Sigmoid colon (tissue), 7 donors: ENCODE measurements around the gene GNL1. TPM values are rescaled to one million over a fixed set of nuclear protein-coding genes. Genes with fewer than 3 reads are reported as not detected.

Source experiments
- DNase-seq: peaks from one replicate; pipeline ENCODE4 v3.0.0-alpha.2; 2019
- H3K27ac ChIP-seq, 4 donors: fragments of 200-600 bp; sonication (generic); one replicate each; pipeline ENCODE4 v1.5.1; 2016 to 2019; ENCODE audit warnings: mild to moderate bottlenecking in 1 of 4
- H3K27me3 ChIP-seq, 3 donors: fragments of 200-600 bp; sonication (generic); one replicate each; pipeline ENCODE4 v1.5.1; 2019; ENCODE audit warnings: mild to moderate bottlenecking in 1 of 3
- H3K36me3 ChIP-seq, 4 donors: fragments of 200-600 bp; sonication (generic); one replicate each; pipeline ENCODE4 v1.5.1; 2016 to 2019
- H3K4me1 ChIP-seq, 4 donors: fragments of 200-600 bp; sonication (generic); one replicate each; pipeline ENCODE4 v1.5.1; 2017 to 2019
- H3K4me3 ChIP-seq, 4 donors: fragments of 200-600 bp; sonication (generic); one replicate each; pipeline ENCODE4 v1.5.1; 2017 to 2019; ENCODE audit warnings: mild to moderate bottlenecking in 2 of 4, moderate library complexity in 1 of 4
- H3K9me3 ChIP-seq, 4 donors: fragments of 200-600 bp in 3 of 4; sonication (generic) in 3 of 4; one replicate each; pipeline versions ENCODE4 v1.5.1 to v1.6.1; 2013 to 2019
- CTCF ChIP-seq, 4 experiments: fragments of 450-650 bp in 3 of 4; fragments of 200-600 bp in 1 of 4; IDR thresholded peaks; one replicate each; pipeline ENCODE4 v1.5.1; 2016 to 2019; ENCODE audit warnings: antibody characterized with exemption in 4 of 4, mild to moderate bottlenecking in 3 of 4, moderate library complexity in 2 of 4
- EP300 ChIP-seq, 4 donors: sonication (generic); formaldehyde crosslinking; IDR thresholded peaks; one replicate each; pipeline ENCODE4 v1.6.1; 2017; ENCODE audit warnings: antibody characterized with exemption in 4 of 4
- POLR2A ChIP-seq, 2 donors: fragments of 450-650 bp; IDR thresholded peaks; one replicate each; pipeline ENCODE4 v1.6.1; 2016; ENCODE audit warnings: antibody characterized with exemption in 2 of 2, mild to moderate bottlenecking in 2 of 2, moderate library complexity in 2 of 2
- POLR2AphosphoS5 ChIP-seq, 4 donors: sonication (generic); formaldehyde crosslinking; IDR thresholded peaks; one replicate each; pipeline ENCODE4 v1.6.1; 2017; ENCODE audit warnings: antibody characterized with exemption in 4 of 4
- WGBS, 2 donors: extraction: QIAGEN DNeasy Blood & Tissue Kit; methylation state at CpG; one replicate each; pipeline ENCODE4 v1.1.7; 2013; 5-methylcytosine and 5-hydroxymethylcytosine counted together
- intact Hi-C: fragments of 100-400 bp; cut with DNase I; formaldehyde crosslinking; loops from one replicate; pipeline ENCODE4 v1.15.1; 2023
- polyA plus RNA-seq, 3 donors: library from polyadenylated mRNA; stranded (reverse); fragments of 200-250 nt; gene quantifications; one replicate each; pipeline ENCODE4 v1.2.3, GENCODE V29; 2013
- total RNA-seq, 4 donors: library from RNA; depleted of rRNA; stranded (reverse); fragments of >200 nt; gene quantifications; one replicate each; pipeline ENCODE4 v1.1.0, GENCODE V29; 2016
- donor health status: healthy with polysubstance abuse.
- donor health status: Bipolar disorder and iron deficiency.
- donor health status: healthy.

The GNL1 gene
- total and polyA plus RNA-seq, 7 donors: 27.7 to 50.6 (median 35.7) TPM

- Histone ChIP-seq H3K4me1 (no peaks in the 10 kb centered on the region), H3K36me3 (peaks cover 48 to 52% (median 50%) of the 10 kb centered on the region in 4 donors), H3K27ac (no peak overlapping the region), H3K27me3 (no peaks in the 10 kb centered on the region), H3K4me3 (no peak overlapping the region), H3K9me3 (no peaks in the 10 kb centered on the region)
- no peak for DNase-seq
- TF ChIP-seq CTCF (IDR thresholded peaks at IDR 0.05) (no peak), POLR2A (IDR thresholded peaks at IDR 0.05) (no peak), POLR2AphosphoS5 (IDR thresholded peaks at IDR 0.05) (peak in 2 of 4 donors; percentile 11 to 15), EP300 (IDR thresholded peaks at IDR 0.05) (no peak)
- intact Hi-C loops: no loop called here
- WGBS, 2 donors: 78 to 83% methylated on average over 10 of the region's 10 CpGs
Observed at GRCh38 chr6:30600451-30600961, 44.2 kb upstream of the GNL1 start.

- DNase-seq: no peak
- TF ChIP-seq CTCF (IDR thresholded peaks at IDR 0.05) (no peak), EP300 (IDR thresholded peaks at IDR 0.05) (no peak), POLR2AphosphoS5 (IDR thresholded peaks at IDR 0.05) (peak in 2 of 4 donors; percentile 2 to 4), POLR2A (IDR thresholded peaks at IDR 0.05) (no peak)
- H3K4me1 ChIP-seq: no peaks in the 10 kb centered on the region
- H3K4me3 ChIP-seq: no peak overlapping the region
- peaks cover 41 to 47% (median 44%) of the 10 kb centered on the region in 4 donors for H3K36me3 ChIP-seq
- no peaks in the 10 kb centered on the region for H3K27me3 ChIP-seq
- WGBS, 2 donors: 67 to 89% methylated on average over 13 of the region's 13 CpGs
- H3K9me3 ChIP-seq: no peaks in the 10 kb centered on the region
- intact Hi-C loops: loop anchor here (5.0 kb wide), 1 partner anchor 57 kb away; no protein-coding TSS in a partner anchor
- H3K27ac ChIP-seq: no peak overlapping the region
Observed at GRCh38 chr6:30599625-30600324, 43.5 kb upstream of the GNL1 start.

- Histone ChIP-seq H3K36me3 (peaks cover 34 to 45% (median 42%) of the 10 kb centered on the region in 4 donors), H3K4me1 (no peaks in the 10 kb centered on the region)
Observed at GRCh38 chr6:30598912-30599624, 42.8 kb upstream of the GNL1 start.

More at GRCh38 chr6:30598912-30599624, 42.8 kb upstream of the GNL1 start:
- Histone ChIP-seq H3K4me3 (no peak overlapping the region), H3K27ac (no peak overlapping the region), H3K27me3 (no peaks in the 10 kb centered on the region), H3K9me3 (no peaks in the 10 kb centered on the region)
- intact Hi-C loops: loop anchor here (5.0 kb wide), 1 partner anchor 57 kb away; no protein-coding TSS in a partner anchor
- 80 to 81% methylated on average over 12 of the region's 12 CpGs for WGBS, 2 donors
- DNase-seq: no peak
- TF ChIP-seq CTCF (IDR thresholded peaks at IDR 0.05): no peak
- peak in 1 of 4 donors; percentile 3 for TF ChIP-seq POLR2AphosphoS5 (IDR thresholded peaks at IDR 0.05)
